ENCODE results near the gene HUS1B. TPM values are rescaled to one million over a fixed set of nuclear protein-coding genes. Genes with fewer than 3 reads are reported as not detected.

Gene HUS1B
- total and polyA plus RNA-seq, 2 donors (not counting 3 experiments of a cell fraction or from before 2014, with no cell fraction given): 0.25 to 1.2 TPM

GRCh38 chr6:622462-622861, 34.4 kb downstream of the HUS1B start:
- intact Hi-C loops (cut with micrococcal nuclease): no loop called here
- TF ChIP-seq, protein P1, sequence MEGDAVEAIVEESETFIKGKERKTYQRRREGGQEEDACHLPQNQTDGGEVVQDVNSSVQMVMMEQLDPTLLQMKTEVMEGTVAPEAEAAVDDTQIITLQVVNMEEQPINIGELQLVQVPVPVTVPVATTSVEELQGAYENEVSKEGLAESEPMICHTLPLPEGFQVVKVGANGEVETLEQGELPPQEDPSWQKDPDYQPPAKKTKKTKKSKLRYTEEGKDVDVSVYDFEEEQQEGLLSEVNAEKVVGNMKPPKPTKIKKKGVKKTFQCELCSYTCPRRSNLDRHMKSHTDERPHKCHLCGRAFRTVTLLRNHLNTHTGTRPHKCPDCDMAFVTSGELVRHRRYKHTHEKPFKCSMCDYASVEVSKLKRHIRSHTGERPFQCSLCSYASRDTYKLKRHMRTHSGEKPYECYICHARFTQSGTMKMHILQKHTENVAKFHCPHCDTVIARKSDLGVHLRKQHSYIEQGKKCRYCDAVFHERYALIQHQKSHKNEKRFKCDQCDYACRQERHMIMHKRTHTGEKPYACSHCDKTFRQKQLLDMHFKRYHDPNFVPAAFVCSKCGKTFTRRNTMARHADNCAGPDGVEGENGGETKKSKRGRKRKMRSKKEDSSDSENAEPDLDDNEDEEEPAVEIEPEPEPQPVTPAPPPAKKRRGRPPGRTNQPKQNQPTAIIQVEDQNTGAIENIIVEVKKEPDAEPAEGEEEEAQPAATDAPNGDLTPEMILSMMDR (IDR thresholded peaks at IDR 0.05; ENCODE audit: extremely low read depth in 1 of 2, insufficient read depth in 1 of 2, low read depth in 1 of 2, low read length in 2 of 2): no peak
- TF ChIP-seq POLR2A (IDR thresholded peaks at IDR 0.05; ENCODE audit: low read depth, low read length) (no peak), EZH2 (IDR thresholded peaks at IDR 0.05; ENCODE audit: borderline replicate concordance, low read depth, low read length, severe bottlenecking) (no peak), FOS (IDR thresholded peaks at IDR 0.05; ENCODE audit: borderline replicate concordance, insufficient read depth, low read length) (no peak), GATA2 (IDR thresholded peaks at IDR 0.05; ENCODE audit: insufficient read depth, insufficient read length, low read depth, low read length) (no peak), JUN (IDR thresholded peaks at IDR 0.05; ENCODE audit: borderline replicate concordance, insufficient read depth, insufficient read length, low read depth) (no peak), MYC (IDR thresholded peaks at IDR 0.05; ENCODE audit: low read depth, low read length) (no peak)
- Histone ChIP-seq H2AFZ (ENCODE audit: low read depth, low read length) (no peak overlapping the region), H3K4me1 (ENCODE audit: control insufficient read depth, extremely low read depth, insufficient read depth, low read length) (no peaks in the 10 kb centered on the region), H3K36me3 (ENCODE audit: control insufficient read depth in 2 of 2, extremely low read depth in 1 of 2, insufficient read depth in 2 of 2, low read length in 2 of 2) (no peaks in the 10 kb centered on the region), H3K9ac (replicated peaks; ENCODE audit: extremely low read depth, insufficient read depth, low read length) (no peak overlapping the region), H3K9me1 (replicated peaks; ENCODE audit: control insufficient read depth, extremely low read depth, insufficient read depth, low read length) (no peaks in the 10 kb centered on the region), H3K4me3 (replicated peaks in 1 of 3; ENCODE audit: insufficient read depth in 1 of 3, low read depth in 1 of 3, low read length in 3 of 3) (no peak overlapping the region), H4K20me1 (replicated peaks; ENCODE audit: control insufficient read depth, extremely low read depth, insufficient read depth, low read length) (no peaks in the 10 kb centered on the region), H3K9me3 (replicated peaks; ENCODE audit: control insufficient read depth, insufficient read depth, low read length) (no peaks in the 10 kb centered on the region), H3K27ac (ENCODE audit: insufficient read depth, low read depth, low read length) (no peak overlapping the region), H3K27me3 (ENCODE audit: control insufficient read depth in 2 of 2, insufficient read depth in 2 of 2, low read length in 2 of 2) (no peaks in the 10 kb centered on the region), H3K79me2 (ENCODE audit: control insufficient read depth, insufficient read depth, low read length) (no peaks in the 10 kb centered on the region), H3K4me2 (ENCODE audit: insufficient read depth, low read length) (no peak overlapping the region)
- dilution Hi-C loops (cut with MboI; ENCODE audit: extremely low pct_ligation_motif_present, low sequenced_read_pairs): no loop called here
- CTCF ChIA-PET: interaction anchor here (1.5 kb wide), 1 partner anchor 100 kb away, joined by 6 read pairs; no protein-coding TSS in a partner anchor
- DNase-seq (ENCODE audit: low read depth, low spot score) (no peak), FAIRE-seq (no peak)
- no TSS peak for BruUV-seq (replicated peaks)
- POLR2A ChIA-PET: no interaction called here

Data from endothelial cell of umbilical vein (primary cell).